Measurements from ENCODE around the gene CLMP.

GRCh38 chr11:123056835-123057491, 138.1 kb downstream of the CLMP start:
- TF ChIP-seq CTCF (IDR thresholded peaks at IDR 0.05) (no peak), POLR2A (IDR thresholded peaks at IDR 0.05) (peak in 1 of 3 donors; percentile 10)

Data from body of pancreas (tissue), 4 donors.